Small intestine (tissue), 7 donors: ENCODE results near the gene PDCD5. TPM values are rescaled to one million over a fixed set of nuclear protein-coding genes. Genes with fewer than 3 reads are reported as not detected.

ENCODE experiments used
- DNase-seq, 2 donors: peaks; one replicate each; pipeline versions ENCODE4 v3.0.0 to v3.0.0-alpha.2; 2013
- FAIRE-seq: peaks from 2 replicates; lab custom pipeline; 2012; peaks lifted over from hg19 to GRCh38; lab: Jason Lieb, UNC
- H3K27ac ChIP-seq, 3 donors: one replicate each; pipeline ENCODE4 v1.5.1; 2013; ENCODE audit warnings: low read length in 2 of 3, mild to moderate bottlenecking in 2 of 3, control low read depth in 1 of 3, inconsistent platforms in 1 of 3, low read depth in 1 of 3, moderate library complexity in 1 of 3
- H3K27me3 ChIP-seq, 3 donors: one replicate each; pipeline ENCODE4 v1.6.1; 2013; ENCODE audit warnings: low read length in 3 of 3, inconsistent platforms in 1 of 3; ENCODE audit not compliant: control insufficient read depth in 3 of 3, insufficient read depth in 3 of 3
- H3K36me3 ChIP-seq, 3 donors: one replicate each; pipeline ENCODE4 v1.6.1; 2013; ENCODE audit warnings: low read length in 3 of 3, inconsistent platforms in 1 of 3, low read depth in 1 of 3, mild to moderate bottlenecking in 1 of 3, moderate library complexity in 1 of 3; ENCODE audit not compliant: control insufficient read depth in 3 of 3, insufficient read depth in 2 of 3
- H3K4me1 ChIP-seq, 3 donors: one replicate each; pipeline ENCODE4 v1.6.1; 2013; ENCODE audit warnings: low read length in 2 of 3, inconsistent platforms in 1 of 3, low read depth in 1 of 3, mild to moderate bottlenecking in 1 of 3, moderate library complexity in 1 of 3; ENCODE audit not compliant: control insufficient read depth in 3 of 3, insufficient read depth in 2 of 3
- H3K4me3 ChIP-seq, 3 donors: one replicate each; pipeline ENCODE4 v1.5.1; 2013; ENCODE audit warnings: low read length in 3 of 3, control low read depth in 1 of 3, inconsistent platforms in 1 of 3, low read depth in 1 of 3, mild to moderate bottlenecking in 1 of 3, moderate library complexity in 1 of 3
- H3K9me3 ChIP-seq, 2 donors: one replicate each; pipeline ENCODE4 v1.6.1; 2013; ENCODE audit warnings: low read depth in 1 of 2, low read length in 1 of 2; ENCODE audit not compliant: control insufficient read depth in 2 of 2, insufficient read depth in 1 of 2
- WGBS, 3 donors: extraction: QIAGEN DNeasy Blood & Tissue Kit; methylation state at CpG; one replicate each; pipeline ENCODE4 v1.1.7; 2013; 5-methylcytosine and 5-hydroxymethylcytosine counted together
- polyA plus RNA-seq, 4 donors: library from polyadenylated mRNA; stranded (reverse) in 3 of 4; unstranded in 1 of 4; fragments of 200-250 nt in 3 of 4; fragments of 120-200 nt in 1 of 4; gene quantifications; one replicate each; pipeline versions ENCODE4 v1.2.1 to v1.2.3, GENCODE V29; 2013
- donor health status: healthy with polysubstance abuse.
- donor health status: control.
- donor health status: control.
- donor health status: Bipolar disorder and iron deficiency.
- donor health status: healthy.

PDCD5 gene
- polyA plus RNA-seq, 4 donors: 47.8 to 114 (median 105) TPM

GRCh38 chr19:32606289-32606688 lies 25.3 kb downstream of the PDCD5 start:
- DNase-seq (no peak), FAIRE-seq (no peak)
- H3K27ac ChIP-seq: no peak overlapping the region
- no peaks in the 10 kb centered on the region for H3K4me1 ChIP-seq
- WGBS, 3 donors: 79 to 92% (median 83%) methylated on average over 15 of the region's 15 CpGs
- peaks cover 15 to 68% (median 19%) of the 10 kb centered on the region in 3 donors for H3K36me3 ChIP-seq
- H3K9me3 ChIP-seq: no peaks in the 10 kb centered on the region
- H3K4me3 ChIP-seq: no peak overlapping the region
- no peaks in the 10 kb centered on the region for H3K27me3 ChIP-seq

- Histone ChIP-seq H3K4me1 (no peaks in the 10 kb centered on the region), H3K4me3 (no peak overlapping the region), H3K27ac (no peak overlapping the region), H3K36me3 (peaks cover 15 to 66% (median 19%) of the 10 kb centered on the region in 3 donors), H3K9me3 (peaks cover 0 to 1% of the 10 kb centered on the region in 2 donors), H3K27me3 (no peaks in the 10 kb centered on the region)
- WGBS, 3 donors: 96 to 97% (median 96%) methylated on average over 20 of the region's 20 CpGs
- DNase-seq: no peak
- no peak for FAIRE-seq
Observed at GRCh38 chr19:32607479-32607878, 26.5 kb downstream of the PDCD5 start.

GRCh38 chr19:32611161-32611560 lies 30.2 kb downstream of the PDCD5 start:
- Histone ChIP-seq H3K27ac (no peak overlapping the region), H3K4me1 (no peaks in the 10 kb centered on the region), H3K27me3 (no peaks in the 10 kb centered on the region), H3K36me3 (peaks cover 19 to 60% (median 19%) of the 10 kb centered on the region in 3 donors), H3K9me3 (peaks cover 0 to 7% of the 10 kb centered on the region in 2 donors), H3K4me3 (no peak overlapping the region)
- WGBS, 3 donors: 90 to 94% (median 93%) methylated on average over 5 of the region's 5 CpGs
- DNase-seq: no peak
- no peak for FAIRE-seq

- 70 to 83% (median 76%) methylated on average over 4 of the region's 4 CpGs for WGBS, 3 donors
- Histone ChIP-seq H3K9me3 (peaks cover 0 to 7% of the 10 kb centered on the region in 2 donors), H3K4me1 (no peaks in the 10 kb centered on the region), H3K4me3 (no peak overlapping the region), H3K27me3 (no peaks in the 10 kb centered on the region), H3K36me3 (peaks cover 22 to 59% (median 23%) of the 10 kb centered on the region in 3 donors), H3K27ac (no peak overlapping the region)
- no peak for FAIRE-seq
- DNase-seq: no peak
Observed at GRCh38 chr19:32613008-32613407, 32.0 kb downstream of the PDCD5 start.

GRCh38 chr19:32614916-32615315 lies 33.9 kb downstream of the PDCD5 start:
- Histone ChIP-seq H3K27me3 (no peaks in the 10 kb centered on the region), H3K4me3 (no peak overlapping the region), H3K9me3 (peaks cover 0 to 7% of the 10 kb centered on the region in 2 donors), H3K36me3 (peaks cover 24 to 70% (median 33%) of the 10 kb centered on the region in 3 donors), H3K27ac (no peak overlapping the region), H3K4me1 (no peaks in the 10 kb centered on the region)
- DNase-seq: no peak
- FAIRE-seq: no peak
- WGBS, 3 donors: 92 to 95% (median 94%) methylated on average over 7 of the region's 7 CpGs

GRCh38 chr19:32615569-32615968 lies 34.6 kb downstream of the PDCD5 start:
- Histone ChIP-seq H3K27me3 (no peaks in the 10 kb centered on the region), H3K4me1 (no peaks in the 10 kb centered on the region), H3K27ac (no peak overlapping the region), H3K36me3 (peaks cover 24 to 75% (median 33%) of the 10 kb centered on the region in 3 donors), H3K4me3 (no peak overlapping the region), H3K9me3 (peaks cover 0 to 7% of the 10 kb centered on the region in 2 donors)
- FAIRE-seq (no peak), DNase-seq (no peak)
- 87 to 88% (median 87%) methylated on average over 11 of the region's 11 CpGs for WGBS, 3 donors

GRCh38 chr19:32619051-32619685 lies 38.2 kb downstream of the PDCD5 start:
- peaks cover 16 to 89% (median 34%) of the 10 kb centered on the region in 3 donors for H3K36me3 ChIP-seq
- H3K4me3 ChIP-seq: no peak overlapping the region
- WGBS, 3 donors: 93 to 94% (median 94%) methylated on average over 22 to 23 of the region's 23 CpGs
- H3K4me1 ChIP-seq: no peaks in the 10 kb centered on the region
- H3K27ac ChIP-seq: no peak overlapping the region
- H3K27me3 ChIP-seq: no peaks in the 10 kb centered on the region
- no peaks in the 10 kb centered on the region for H3K9me3 ChIP-seq
- DNase-seq (no peak), FAIRE-seq (no peak)

GRCh38 chr19:32622002-32622401 lies 41.0 kb downstream of the PDCD5 start:
- 79 to 84% (median 81%) methylated on average over 12 of the region's 12 CpGs for WGBS, 3 donors
- DNase-seq (no peak), FAIRE-seq (no peak)

More at GRCh38 chr19:32622002-32622401, 41.0 kb downstream of the PDCD5 start:
- peaks cover 11 to 84% (median 26%) of the 10 kb centered on the region in 3 donors for H3K36me3 ChIP-seq
- no peak overlapping the region for H3K4me3 ChIP-seq
- no peaks in the 10 kb centered on the region for H3K9me3 ChIP-seq
- H3K4me1 ChIP-seq: no peaks in the 10 kb centered on the region
- no peaks in the 10 kb centered on the region for H3K27me3 ChIP-seq
- H3K27ac ChIP-seq: no peak overlapping the region
